HL-60 (cell line): ENCODE results near the gene NNT.

Source experiments
- DNase-seq, 2 experiments: peaks; one replicate each; pipeline ENCODE4 v3.0.0-alpha.2; 2010 to 2020; ENCODE audit warnings: low read depth in 1 of 2, low spot score in 1 of 2
- H3K27ac ChIP-seq: fragments of 250-450 bp; sonication (Bioruptor Pico); replicated peaks from 2 replicates; pipeline ENCODE4 v1.5.1; 2020; ENCODE audit warnings: mild to moderate bottlenecking, moderate library complexity
- H3K27me3 ChIP-seq: fragments of 250-450 bp; sonication (Bioruptor Pico); 2 replicates; pipeline ENCODE4 v1.5.1; 2021; ENCODE audit warnings: mild to moderate bottlenecking, moderate library complexity; ENCODE audit not compliant: insufficient read depth, poor library complexity, severe bottlenecking
- H3K4me3 ChIP-seq: replicated peaks from 2 replicates; pipeline ENCODE4 v1.5.1; 2011; ENCODE audit warnings: mild to moderate bottlenecking, control low read depth, low read length; ENCODE audit not compliant: insufficient read depth
- CTCF ChIP-seq: IDR thresholded peaks from one replicate; pipeline ENCODE4 v1.5.1; 2011; ENCODE audit warnings: low read length, control low read depth, inconsistent platforms; ENCODE audit not compliant: insufficient read depth
- GABPA ChIP-seq: IDR thresholded peaks from 2 replicates; pipeline ENCODE4 v1.6.1; 2012; ENCODE audit warnings: low read depth
- POLR2AphosphoS5 ChIP-seq: IDR thresholded peaks from 2 replicates; pipeline ENCODE4 v1.6.1; 2012; ENCODE audit warnings: low read depth
- REST ChIP-seq: IDR thresholded peaks from 2 replicates; pipeline ENCODE4 v1.6.1; 2012; ENCODE audit warnings: low read depth; ENCODE audit not compliant: insufficient replicate concordance
- SPI1 ChIP-seq: IDR thresholded peaks from 2 replicates; pipeline ENCODE4 v1.6.1; 2012; ENCODE audit warnings: low read depth, mild to moderate bottlenecking, borderline replicate concordance

Gene NNT

GRCh38 chr5:43601454-43602260 lies 1.3 kb upstream of the NNT start:
- no peak for TF ChIP-seq GABPA
- TF ChIP-seq REST, result no peak
- no peak for TF ChIP-seq SPI1
- TF ChIP-seq POLR2AphosphoS5, result no peak; the same call in 1 of the 2 replicates
- no peak for TF ChIP-seq CTCF
- Histone ChIP-seq H3K4me3 (peak overlapping the region; percentile 74), H3K27me3 (no peaks in the 10 kb centered on the region), H3K27ac (peak overlapping the region; percentile 90)
- no peak for DNase-seq

- Histone ChIP-seq H3K27me3 (no peaks in the 10 kb centered on the region), H3K27ac (peak overlapping the region; percentile 90), H3K4me3 (peak overlapping the region; percentile 74)
- DNase-seq, result peak; percentile 57 to 87
- TF ChIP-seq CTCF (no peak), REST (peak; percentile 60), GABPA (no peak), SPI1 (no peak), POLR2AphosphoS5 (peak; percentile 91)
These were observed 601 bp downstream of the NNT start for GRCh38 chr5:43603344-43604217.

GRCh38 chr5:43604699-43605098 lies 1.7 kb downstream of the NNT start:
- no peaks in the 10 kb centered on the region for H3K27me3 ChIP-seq
- no peak for DNase-seq
- H3K27ac ChIP-seq, result no peak overlapping the region; the same call in 1 of the 2 replicates
- TF ChIP-seq POLR2AphosphoS5, result no peak
- no peak for TF ChIP-seq SPI1
- TF ChIP-seq GABPA, result no peak
- TF ChIP-seq CTCF, result no peak
- TF ChIP-seq REST, result no peak
- H3K4me3 ChIP-seq, result peak overlapping the region; percentile 74
